K562 (cell line): Measurements from ENCODE around the gene SCNN1B. TPM values are rescaled to one million over a fixed set of nuclear protein-coding genes. Genes with fewer than 3 reads are reported as not detected.

ENCODE experiments used
- ATAC-seq: fragments of 200-7000 bp; cut with Tn5 transposase; 3 replicates; pipeline ENCODE4 v1.9.1; 2020; ENCODE audit warnings: moderate library complexity
- BruUV-seq: library from RNA; stranded (reverse); fragments of 400-500 nt; replicated peaks from 2 replicates; lab custom pipeline; 2021; lab: Mats Ljungman, UMichigan
- CTCF ChIA-PET: fragments of 300-600 bp; formaldehyde crosslinking; extraction: SDS; loops from one replicate; lab custom pipeline; 2021; ENCODE audit warnings: low intra/inter-chr PET ratio; lab: Yijun Ruan, JAX
- POLR2A ChIA-PET: fragments of 300-600, 350-650 bp; sonication (Branson Sonifier 250); formaldehyde crosslinking; extraction: SDS; loops from one replicate; lab custom pipeline; 2021; ENCODE audit warnings: antibody characterized with exemption, inconsistent platforms; lab: Yijun Ruan, JAX
- DNase-seq, 4 experiments: peaks; one replicate each; pipeline versions ENCODE4 v3.0.0 to v3.0.0-alpha.2; 2011 to 2018; ENCODE audit warnings: low spot score in 3 of 4, mixed read lengths in 3 of 4; ENCODE audit errors: extremely low read depth in 1 of 4
- FAIRE-seq: peaks from 2 replicates; lab custom pipeline; 2011; peaks lifted over from hg19 to GRCh38; lab: Jason Lieb, UNC
- H2AFZ ChIP-seq: 2 replicates; pipeline ENCODE4 v1.6.0; 2011; ENCODE audit warnings: low read depth, low read length, control low read depth, inconsistent platforms
- H3K27ac ChIP-seq: fragments of 200-600 bp; 3 replicates; pipeline ENCODE4 v1.8.0; 2011; ENCODE audit warnings: low read depth, mild to moderate bottlenecking, control low read depth, inconsistent platforms, low read length, moderate library complexity, mixed read lengths; ENCODE audit errors: extremely low read depth
- H3K27me3 ChIP-seq, 2 experiments: fragments of 300-600 bp in 1 of 2; 2 replicates in 1 of 2; 3 replicates in 1 of 2; pipeline versions ENCODE4 v1.6.0 to v1.8.0; 2011; ENCODE audit warnings: inconsistent platforms in 2 of 2, low read length in 2 of 2, mild to moderate bottlenecking in 1 of 2, mixed read lengths in 1 of 2, moderate library complexity in 1 of 2; ENCODE audit not compliant: control insufficient read depth in 2 of 2, insufficient read depth in 2 of 2
- H3K36me3 ChIP-seq: fragments of 300-600 bp; 3 replicates; pipeline ENCODE4 v1.8.0; 2011; ENCODE audit warnings: mild to moderate bottlenecking, low read length, inconsistent platforms; ENCODE audit not compliant: control insufficient read depth, insufficient read depth
- H3K4me1 ChIP-seq, 2 experiments: fragments of 200-600 bp in 1 of 2; replicated peaks in 1 of 2; 2 replicates in 1 of 2; 3 replicates in 1 of 2; pipeline versions ENCODE4 v1.5.1 to v1.8.0; 2011; ENCODE audit warnings: inconsistent platforms in 2 of 2, low read length in 2 of 2, mild to moderate bottlenecking in 1 of 2, mixed read lengths in 1 of 2, moderate library complexity in 1 of 2; ENCODE audit not compliant: control insufficient read depth in 2 of 2, insufficient read depth in 2 of 2
- H3K4me2 ChIP-seq: 2 replicates; pipeline ENCODE4 v1.6.1; 2011; ENCODE audit warnings: low read length, control low read depth, inconsistent platforms, mixed read lengths; ENCODE audit not compliant: insufficient read depth
- H3K4me3 ChIP-seq: fragments of 200-600 bp; sonication (generic), shearing (Covaris generic); 2 replicates; pipeline ENCODE4 v1.5.1; 2016; ENCODE audit warnings: control low read depth, inconsistent platforms
- H3K79me2 ChIP-seq: fragments of 200-600 bp; 3 replicates; pipeline ENCODE4 v1.8.0; 2011; ENCODE audit warnings: low read length, inconsistent platforms; ENCODE audit not compliant: control insufficient read depth, insufficient read depth
- H3K9ac ChIP-seq, 2 experiments: 2 replicates each; pipeline versions ENCODE4 v1.6.0 to v1.6.1; 2011; ENCODE audit warnings: low read depth in 2 of 2, low read length in 2 of 2, control low read depth in 1 of 2, inconsistent platforms in 1 of 2, mild to moderate bottlenecking in 1 of 2, mixed read lengths in 1 of 2; ENCODE audit not compliant: insufficient read depth in 1 of 2
- H3K9me1 ChIP-seq: one replicate; pipeline ENCODE4 v1.6.0; 2011; ENCODE audit warnings: inconsistent platforms, mild to moderate bottlenecking, low read length, moderate library complexity; ENCODE audit not compliant: control insufficient read depth, insufficient read depth
- H3K9me3 ChIP-seq: replicated peaks from 2 replicates; pipeline ENCODE4 v1.5.1; 2011; ENCODE audit warnings: low read depth, low read length, inconsistent platforms; ENCODE audit not compliant: control insufficient read depth, insufficient read depth
- H4K20me1 ChIP-seq: replicated peaks from 2 replicates; pipeline ENCODE4 v1.6.1; 2011; ENCODE audit warnings: low read length, inconsistent platforms, mixed read lengths; ENCODE audit not compliant: control insufficient read depth, insufficient read depth
- NFE2 ChIP-seq: IDR thresholded peaks from 2 replicates; pipeline ENCODE4 v1.6.1; 2014; ENCODE audit warnings: antibody characterized with exemption, low read depth
- NFE2L1 ChIP-seq: fragments of 450-650 bp; IDR thresholded peaks from 2 replicates; pipeline ENCODE4 v1.6.1; 2016; ENCODE audit warnings: missing genetic modification characterization, low read depth, mild to moderate bottlenecking, missing compliant biosample characterization, moderate library complexity, borderline replicate concordance
- ZC3H8 ChIP-seq: fragments of 450-650 bp; IDR thresholded peaks from 2 replicates; pipeline ENCODE4 v1.6.1; 2017
- ZFP91 ChIP-seq: sonication (generic); formaldehyde crosslinking; IDR thresholded peaks from 2 replicates; pipeline ENCODE4 v1.8.0; 2022; ENCODE audit warnings: mild to moderate bottlenecking, missing genetic modification reagents
- ZNF143 ChIP-seq: sonication (generic); formaldehyde crosslinking; IDR thresholded peaks from 2 replicates; pipeline ENCODE4 v1.9.0; 2022; ENCODE audit warnings: mild to moderate bottlenecking, missing genetic modification reagents
- WGBS: fragments of 100-300 bp; shearing (Covaris generic); methylation state at CpG from one replicate; pipeline ENCODE4 v1.1.6; 2016; ENCODE audit warnings: low coverage, mixed read lengths; ENCODE audit not compliant: insufficient coverage; ENCODE audit errors: missing lambda C conversion rate; 5-methylcytosine and 5-hydroxymethylcytosine counted together
- in situ Hi-C: fragments of 300-500 bp; cut with MboI; formaldehyde crosslinking; loops from 4 replicates; pipeline ENCODE4 v1.15.0; 2018; ENCODE audit warnings: inconsistent platforms, mixed read lengths
- intact Hi-C: fragments of 100-400 bp; cut with micrococcal nuclease; formaldehyde crosslinking; loops from 2 replicates; pipeline ENCODE4 v1.14.2; 2022
- polyA plus RNA-seq, 8 experiments: library from polyadenylated mRNA; depleted of rRNA in 4 of 8; stranded (reverse) in 5 of 8; unstranded in 3 of 8; fragments of >200 nt; fragmentation: Nextera tagmentation in 2 of 8; fragmentation: Illumina TruSeq in 1 of 8; extraction: Ambion mirVana in 2 of 8; extraction: Trizol in 1 of 8; gene quantifications; 2 replicates each; pipeline versions ENCODE4 v1.2.1 to v1.2.3, GENCODE V29; 2011 to 2014; ENCODE audit warnings: inconsistent platforms in 1 of 8, missing spikeins in 1 of 8
- total RNA-seq, 7 experiments: library from RNA; depleted of rRNA in 6 of 7; stranded (reverse); fragments of >200 nt in 6 of 7; fragmentation: Illumina TruSeq in 2 of 7; extraction: Trizol in 2 of 7; gene quantifications; 2 replicates each; pipeline versions ENCODE4 v1.2.1 to v1.2.3, GENCODE V29; 2011 to 2021; ENCODE audit warnings: low replicate concordance in 1 of 7
- TF ChIP-seq, protein P1 (sequence below): fragments of 250-450 bp; sonication (Bioruptor Pico); IDR thresholded peaks from 2 replicates; pipeline ENCODE4 v1.8.0; 2021; ENCODE audit warnings: moderate library complexity, mild to moderate bottlenecking, inconsistent platforms
- TF ChIP-seq, protein P2 (sequence below), 2 experiments: fragments of 450-650 bp in 1 of 2; sonication (generic) in 1 of 2; formaldehyde crosslinking in 1 of 2; IDR thresholded peaks in 1 of 2; conservative IDR thresholded peaks in 1 of 2; 2 replicates each; pipeline versions ENCODE4 v1.6.1 to v1.8.1; 2016 to 2023; ENCODE audit warnings: mild to moderate bottlenecking in 2 of 2, moderate library complexity in 2 of 2, inconsistent platforms in 1 of 2, missing genetic modification reagents in 1 of 2

SCNN1B gene
- total and polyA plus RNA-seq, 9 of the 15 experiments (the other 6 are each of a cell fraction or from before 2014, with no cell fraction given) = not detected

GRCh38 chr16:23333831-23334456 is 31.8 kb downstream of the SCNN1B start:
- H3K9ac ChIP-seq = peak overlapping the region in 1 of 2 experiments; percentile 21; a peak in 1 of 4 replicates
- in situ Hi-C loops = no loop called here
- no peak overlapping the region for H2AFZ ChIP-seq
- POLR2A ChIA-PET = interaction anchor here (0.5 to 0.7 kb wide), 2 partner anchors 13 to 29 kb away, joined by 3 read pairs; no protein-coding TSS in a partner anchor
- no peaks in the 10 kb centered on the region for H3K9me1 ChIP-seq
- H3K4me2 ChIP-seq = no peak overlapping the region
- FAIRE-seq = no peak
- TF ChIP-seq ZFP91 (CRISPR knock-in tag) (no peak), NFE2L1 (tag) (no peak), NFE2 (peak; percentile 24; the same call in 1 of the 2 replicates), ZC3H8 (no peak), ZNF143 (CRISPR knock-in tag) (no peak)
- TF ChIP-seq, protein P1, sequence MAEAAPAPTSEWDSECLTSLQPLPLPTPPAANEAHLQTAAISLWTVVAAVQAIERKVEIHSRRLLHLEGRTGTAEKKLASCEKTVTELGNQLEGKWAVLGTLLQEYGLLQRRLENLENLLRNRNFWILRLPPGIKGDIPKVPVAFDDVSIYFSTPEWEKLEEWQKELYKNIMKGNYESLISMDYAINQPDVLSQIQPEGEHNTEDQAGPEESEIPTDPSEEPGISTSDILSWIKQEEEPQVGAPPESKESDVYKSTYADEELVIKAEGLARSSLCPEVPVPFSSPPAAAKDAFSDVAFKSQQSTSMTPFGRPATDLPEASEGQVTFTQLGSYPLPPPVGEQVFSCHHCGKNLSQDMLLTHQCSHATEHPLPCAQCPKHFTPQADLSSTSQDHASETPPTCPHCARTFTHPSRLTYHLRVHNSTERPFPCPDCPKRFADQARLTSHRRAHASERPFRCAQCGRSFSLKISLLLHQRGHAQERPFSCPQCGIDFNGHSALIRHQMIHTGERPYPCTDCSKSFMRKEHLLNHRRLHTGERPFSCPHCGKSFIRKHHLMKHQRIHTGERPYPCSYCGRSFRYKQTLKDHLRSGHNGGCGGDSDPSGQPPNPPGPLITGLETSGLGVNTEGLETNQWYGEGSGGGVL (CRISPR knock-in tag) = no peak
- TF ChIP-seq, protein P2, sequence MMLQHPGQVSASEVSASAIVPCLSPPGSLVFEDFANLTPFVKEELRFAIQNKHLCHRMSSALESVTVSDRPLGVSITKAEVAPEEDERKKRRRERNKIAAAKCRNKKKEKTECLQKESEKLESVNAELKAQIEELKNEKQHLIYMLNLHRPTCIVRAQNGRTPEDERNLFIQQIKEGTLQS (IDR thresholded peaks at IDR 0.05) = peak; percentile 11; the same call in 1 of the 2 replicates
- TF ChIP-seq, protein P2 (CRISPR knock-in tag; conservative IDR thresholded peaks at IDR 0.05) = no peak
- no peaks in the 10 kb centered on the region; a peak in 1 of 5 replicates for H3K4me1 ChIP-seq
- whole genome bisulfite sequencing = under 1% methylated on average over 11 of the region's 11 CpGs
- peaks cover 7 to 27% of the 10 kb centered on the region in 2 experiments; a peak in 4 of 5 replicates for H3K27me3 ChIP-seq
- H3K79me2 ChIP-seq = no peaks in the 10 kb centered on the region
- H4K20me1 ChIP-seq = no peaks in the 10 kb centered on the region
- H3K4me3 ChIP-seq = no peak overlapping the region
- no TSS peak for BruUV-seq
- intact Hi-C loops = no loop called here
- DNase-seq = no peak
- H3K9me3 ChIP-seq = no peaks in the 10 kb centered on the region; the same call in 1 of the 2 replicates
- ATAC-seq = peak; percentile 47; the same call in 1 of the 3 replicates
- CTCF ChIA-PET = no interaction called here
- H3K36me3 ChIP-seq = no peaks in the 10 kb centered on the region
- H3K27ac ChIP-seq = no peak overlapping the region
